Measurements from ENCODE around the gene PLPPR2.
"Not testable (repeated sequence)": the region's sequence is repeated elsewhere in the genome, so short reads cannot be mapped to it uniquely, and the experiment has no call there.

The PLPPR2 gene

GRCh38 chr19:11374433-11375142, 19.4 kb downstream of the PLPPR2 start, which contains the start of gene SWSAP1:
SWSAP1 (plus strand) TSS chr19:11374666; CDS start chr19:11374681, 15 bp downstream.
- peak; percentile 98 for DNase-seq

GRCh38 chr19:11375143-11375948, 20.1 kb downstream of the PLPPR2 start:
- DNase-seq: no peak

- no peak for DNase-seq
These were observed 22.0 kb downstream of the PLPPR2 start for GRCh38 chr19:11377237-11377636.

- DNase-seq: no peak
These were observed 22.5 kb downstream of the PLPPR2 start for GRCh38 chr19:11377756-11378155.

GRCh38 chr19:11378319-11379189, 23.3 kb downstream of the PLPPR2 start:
- no peak for DNase-seq

GRCh38 chr19:11379269-11379845, 24.1 kb downstream of the PLPPR2 start:
- not testable (repeated sequence) for DNase-seq

GRCh38 chr19:11379857-11380350, 24.7 kb downstream of the PLPPR2 start:
- DNase-seq: no peak

GRCh38 chr19:11380653-11381537, 25.7 kb downstream of the PLPPR2 start:
- peak; percentile 89 for DNase-seq

- no peak for DNase-seq
These were observed 27.9 kb downstream of the PLPPR2 start for GRCh38 chr19:11382898-11383705.

GRCh38 chr19:11383706-11384048, 28.4 kb downstream of the PLPPR2 start:
- DNase-seq: no peak

GRCh38 chr19:11384778-11385129, 29.5 kb downstream of the PLPPR2 start:
- DNase-seq: no peak

- no peak for DNase-seq
These were observed 32.2 kb downstream of the PLPPR2 start for GRCh38 chr19:11387162-11388034.

- DNase-seq: no peak
These were observed 35.1 kb downstream of the PLPPR2 start for GRCh38 chr19:11390359-11390758.

- DNase-seq: no peak
These were observed 35.9 kb downstream of the PLPPR2 start for GRCh38 chr19:11390933-11391680.

GRCh38 chr19:11397089-11397610, 41.9 kb downstream of the PLPPR2 start:
- DNase-seq: no peak

GRCh38 chr19:11399667-11400066, 44.4 kb downstream of the PLPPR2 start:
- no peak for DNase-seq

- DNase-seq: no peak
These were observed 45.6 kb downstream of the PLPPR2 start for GRCh38 chr19:11400798-11401197.

GRCh38 chr19:11401808-11402543, 46.7 kb downstream of the PLPPR2 start:
- DNase-seq: no peak

All from NCI-H1048 (cell line).